Aorta (tissue), 5 donors: ENCODE measurements around the gene SEL1L3. TPM values are rescaled to one million over a fixed set of nuclear protein-coding genes. Genes with fewer than 3 reads are reported as not detected.

Experiments used
- ATAC-seq: fragments of 200-7000 bp; cut with Tn5 transposase; one replicate; pipeline ENCODE4 v1.9.1; 2022; ENCODE audit warnings: moderate library complexity; ENCODE audit not compliant: low FRiP score
- DNase-seq, 2 donors: peaks; one replicate each; pipeline ENCODE4 v3.0.0-alpha.2; 2020
- H3K27ac ChIP-seq, 2 donors: one replicate each; pipeline ENCODE4 v1.5.1; 2013; ENCODE audit warnings: low read length in 2 of 2, mild to moderate bottlenecking in 2 of 2, moderate library complexity in 2 of 2, control low read depth in 1 of 2, inconsistent platforms in 1 of 2, low read depth in 1 of 2
- H3K27me3 ChIP-seq, 2 donors: one replicate each; pipeline ENCODE4 v1.6.1; 2013; ENCODE audit warnings: control low read depth in 1 of 2, low read length in 1 of 2, mild to moderate bottlenecking in 1 of 2, moderate library complexity in 1 of 2; ENCODE audit not compliant: insufficient read depth in 2 of 2, control insufficient read depth in 1 of 2
- H3K36me3 ChIP-seq, 2 donors: one replicate each; pipeline ENCODE4 v1.6.1; 2013; ENCODE audit warnings: control low read depth in 1 of 2, low read length in 1 of 2, mild to moderate bottlenecking in 1 of 2; ENCODE audit not compliant: insufficient read depth in 2 of 2, control insufficient read depth in 1 of 2
- H3K4me1 ChIP-seq, 2 donors: one replicate each; pipeline ENCODE4 v1.6.1; 2013; ENCODE audit warnings: low read length in 2 of 2, control low read depth in 1 of 2, mild to moderate bottlenecking in 1 of 2, moderate library complexity in 1 of 2; ENCODE audit not compliant: insufficient read depth in 2 of 2, control insufficient read depth in 1 of 2
- H3K4me3 ChIP-seq, 2 donors: one replicate each; pipeline ENCODE4 v1.5.1; 2013; ENCODE audit warnings: low read length in 2 of 2, control low read depth in 1 of 2, mild to moderate bottlenecking in 1 of 2
- H3K9me3 ChIP-seq: one replicate; pipeline ENCODE4 v1.6.1; 2013; ENCODE audit warnings: mild to moderate bottlenecking, low read length; ENCODE audit not compliant: control insufficient read depth
- WGBS, 2 donors: extraction: QIAGEN DNeasy Blood & Tissue Kit; methylation state at CpG; one replicate each; pipeline ENCODE4 v1.1.7; 2013; 5-methylcytosine and 5-hydroxymethylcytosine counted together
- intact Hi-C, 2 donors: fragments of 100-400 bp; cut with DNase I; formaldehyde crosslinking; loops; one replicate each; pipeline versions ENCODE4 v1.14.2 to v1.15.0; 2022
- polyA plus RNA-seq, 2 donors: library from polyadenylated mRNA; stranded (reverse); fragments of 200-250 nt; gene quantifications; one replicate each; pipeline ENCODE4 v1.2.3, GENCODE V29; 2013
- total RNA-seq, 2 donors: library from RNA; stranded (reverse); fragmentation: NEBNext Ultra II Directional; extraction: Animal tissue kit (Norgen Biotek cat#: 25700); gene quantifications; one replicate each; pipeline ENCODE4 v1.2.1, GENCODE V29; 2021
- donor health status: healthy with polysubstance abuse.
- donor health status: Bipolar disorder and iron deficiency.
- donor health status: DM: no; HTN: no; CAD: no.
- donor health status: DM: no; HTN: no; CAD: no.
- donor health status: DM: yes; HTN: yes; CAD: no.

Gene SEL1L3
- total and polyA plus RNA-seq, 4 donors = 1.9 to 25.3 (median 10.9) TPM

GRCh38 chr4:25786497-25787065, 76.2 kb downstream of the SEL1L3 start:
- H3K4me1 ChIP-seq = no peaks in the 10 kb centered on the region
- intact Hi-C loops = no loop called here
- no peak overlapping the region for H3K27ac ChIP-seq
- H3K4me3 ChIP-seq = no peak overlapping the region
- ATAC-seq (no peak), DNase-seq (no peak)
- WGBS, 2 donors = 88 to 90% methylated on average over 4 of the region's 4 CpGs
- H3K27me3 ChIP-seq = no peaks in the 10 kb centered on the region
- H3K36me3 ChIP-seq = no peaks in the 10 kb centered on the region
- no peaks in the 10 kb centered on the region for H3K9me3 ChIP-seq

DNA sequence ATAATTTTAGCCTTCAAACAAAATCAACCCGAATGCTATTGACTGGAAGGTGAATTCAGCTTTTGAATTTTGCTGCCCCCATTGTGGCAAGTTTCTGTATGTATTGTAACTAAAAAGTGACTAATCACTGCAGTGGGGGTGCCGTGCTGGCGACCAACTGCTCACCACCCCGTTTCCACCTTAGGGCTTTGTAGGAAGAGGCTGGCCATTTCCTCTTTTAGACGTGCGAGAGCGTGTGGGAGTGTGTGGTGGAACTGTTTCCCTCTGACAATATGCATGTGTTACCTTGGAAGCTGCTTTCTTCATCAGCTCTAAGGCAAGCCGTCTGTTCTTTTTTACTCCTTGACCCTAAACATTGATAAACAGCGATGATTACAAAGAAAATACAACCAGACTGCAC, 78.8 kb downstream of the SEL1L3 start:
- WGBS, 2 donors = 50 to 56% methylated on average over 9 of the region's 9 CpGs
- H3K9me3 ChIP-seq = no peaks in the 10 kb centered on the region
- H3K27ac ChIP-seq = no peak overlapping the region
- no peaks in the 10 kb centered on the region for H3K36me3 ChIP-seq
- DNase-seq (no peak), ATAC-seq (no peak)
- no peak overlapping the region for H3K4me3 ChIP-seq
- intact Hi-C loops = no loop called here
- no peaks in the 10 kb centered on the region for H3K4me1 ChIP-seq
- H3K27me3 ChIP-seq = no peaks in the 10 kb centered on the region

DNA sequence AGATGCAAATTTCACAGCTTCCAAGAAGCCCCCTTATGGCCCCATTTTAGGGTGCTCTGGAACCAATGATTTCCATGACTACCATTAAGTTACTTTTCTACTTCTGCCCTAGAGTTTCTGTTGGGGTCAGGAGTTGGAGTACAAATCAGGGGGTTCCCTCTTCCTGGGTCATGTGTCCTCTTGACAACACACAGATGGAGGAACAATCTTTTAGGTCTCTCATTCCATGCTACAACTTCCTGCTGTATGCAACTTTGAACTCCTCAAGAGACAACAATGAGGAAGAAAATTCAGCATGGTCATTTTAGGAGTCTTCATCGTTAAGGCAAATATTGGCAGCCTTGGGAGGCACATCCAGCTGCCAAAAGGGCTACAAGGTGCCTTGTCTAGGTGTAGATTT, 79.7 kb downstream of the SEL1L3 start:
- Histone ChIP-seq H3K27ac (no peak overlapping the region), H3K9me3 (no peaks in the 10 kb centered on the region), H3K4me1 (no peaks in the 10 kb centered on the region), H3K27me3 (no peaks in the 10 kb centered on the region), H3K4me3 (no peak overlapping the region), H3K36me3 (no peaks in the 10 kb centered on the region)
- DNase-seq = no peak
- WGBS, 2 donors = 78 to 88% methylated on average over 1 of the region's 1 CpG
- intact Hi-C loops = no loop called here
- ATAC-seq = no peak

GRCh38 chr4:25782482-25782881, 80.3 kb downstream of the SEL1L3 start:
- Histone ChIP-seq H3K27me3 (no peaks in the 10 kb centered on the region), H3K9me3 (no peaks in the 10 kb centered on the region), H3K27ac (no peak overlapping the region), H3K4me1 (no peaks in the 10 kb centered on the region), H3K36me3 (no peaks in the 10 kb centered on the region), H3K4me3 (no peak overlapping the region)
- DNase-seq (no peak), ATAC-seq (no peak)
- WGBS, 2 donors = 83 to 97% methylated on average over 7 of the region's 7 CpGs
- intact Hi-C loops = no loop called here

DNA sequence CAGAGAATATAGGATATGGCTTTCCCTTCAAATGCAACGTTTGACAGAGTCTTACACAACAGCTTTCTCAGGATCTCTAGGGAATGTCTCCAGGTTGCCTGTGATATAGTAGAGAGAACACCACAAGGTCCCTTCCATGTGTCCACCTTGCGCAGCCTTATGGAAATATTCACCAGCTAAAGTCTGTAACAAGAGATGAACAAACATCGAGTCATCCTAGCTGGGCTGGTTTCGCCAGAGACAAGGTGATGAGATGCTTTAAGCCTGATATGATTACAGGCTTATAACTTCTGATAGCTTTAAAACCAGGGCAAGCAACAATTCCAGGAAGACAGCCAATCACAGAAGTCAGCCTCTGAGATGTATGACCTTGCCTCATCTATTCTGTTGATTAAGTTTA, 83.8 kb downstream of the SEL1L3 start:
- ATAC-seq = no peak
- 84 to 86% methylated on average over 4 of the region's 4 CpGs for WGBS, 2 donors
- no peak overlapping the region for H3K4me3 ChIP-seq
- H3K27ac ChIP-seq = no peak overlapping the region
- DNase-seq = no peak
- no peaks in the 10 kb centered on the region for H3K9me3 ChIP-seq
- intact Hi-C loops = no loop called here
- no peaks in the 10 kb centered on the region for H3K4me1 ChIP-seq
- H3K36me3 ChIP-seq = no peaks in the 10 kb centered on the region
- no peaks in the 10 kb centered on the region for H3K27me3 ChIP-seq

GRCh38 chr4:25776795-25777194, 86.0 kb downstream of the SEL1L3 start:
- Histone ChIP-seq H3K27ac (no peak overlapping the region), H3K36me3 (no peaks in the 10 kb centered on the region), H3K27me3 (no peaks in the 10 kb centered on the region), H3K4me1 (no peaks in the 10 kb centered on the region), H3K9me3 (no peaks in the 10 kb centered on the region), H3K4me3 (no peak overlapping the region)
- intact Hi-C loops = no loop called here
- no peak for ATAC-seq
- DNase-seq = no peak

DNA sequence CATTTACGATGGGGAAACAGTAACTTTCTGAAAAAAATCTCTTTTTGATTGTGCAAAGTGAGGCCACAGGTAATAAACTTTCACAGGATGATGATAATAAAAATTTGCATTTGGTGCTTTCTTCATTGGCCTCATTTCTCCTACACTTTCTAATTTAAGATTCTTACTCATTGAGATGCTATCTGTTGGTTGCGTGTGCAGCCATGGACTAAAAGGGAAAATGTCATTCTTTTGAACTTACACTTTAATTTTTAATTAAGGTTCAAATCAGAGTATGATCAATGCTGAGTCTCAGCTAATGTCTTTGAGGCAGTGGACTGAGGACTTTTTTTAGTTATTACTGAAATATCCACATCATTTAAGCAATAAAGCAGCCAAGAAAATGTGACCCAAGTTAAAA, 87.6 kb downstream of the SEL1L3 start:
- H3K27me3 ChIP-seq = no peaks in the 10 kb centered on the region
- H3K4me1 ChIP-seq = no peaks in the 10 kb centered on the region
- no peaks in the 10 kb centered on the region for H3K9me3 ChIP-seq
- no peaks in the 10 kb centered on the region for H3K36me3 ChIP-seq
- WGBS, 2 donors = 64 to 67% methylated on average over 2 of the region's 2 CpGs
- no peak overlapping the region for H3K4me3 ChIP-seq
- DNase-seq (no peak), ATAC-seq (no peak)
- intact Hi-C loops = no loop called here
- H3K27ac ChIP-seq = no peak overlapping the region

DNA sequence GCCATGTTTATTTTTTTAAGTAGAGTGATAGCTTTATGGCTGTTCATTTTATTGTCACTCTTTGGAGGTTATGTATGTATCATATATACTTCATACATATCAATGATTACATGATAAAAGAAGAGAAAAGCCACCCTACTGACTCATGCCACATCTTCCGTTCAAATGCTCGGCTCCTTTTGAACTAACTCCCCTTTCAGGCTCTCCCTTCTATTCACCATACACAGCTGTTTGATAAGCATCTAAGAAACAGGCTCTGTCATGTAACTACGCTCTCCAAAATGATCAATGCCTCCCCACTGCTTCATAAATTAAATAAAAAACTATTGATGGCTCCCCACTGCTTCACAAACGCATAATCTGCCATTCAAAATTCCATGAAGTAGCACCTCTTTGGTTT, 89.4 kb downstream of the SEL1L3 start:
- ATAC-seq (no peak), DNase-seq (no peak)
- Histone ChIP-seq H3K9me3 (no peaks in the 10 kb centered on the region), H3K4me1 (no peaks in the 10 kb centered on the region), H3K27me3 (no peaks in the 10 kb centered on the region), H3K27ac (no peak overlapping the region), H3K4me3 (no peak overlapping the region), H3K36me3 (no peaks in the 10 kb centered on the region)
- 94 to 96% methylated on average over 4 of the region's 4 CpGs for WGBS, 2 donors
- intact Hi-C loops = no loop called here

- H3K4me1 ChIP-seq = no peaks in the 10 kb centered on the region
- no peaks in the 10 kb centered on the region for H3K9me3 ChIP-seq
- no peak overlapping the region for H3K4me3 ChIP-seq
- H3K27me3 ChIP-seq = no peaks in the 10 kb centered on the region
- 82 to 84% methylated on average over 4 of the region's 4 CpGs for WGBS, 2 donors
- intact Hi-C loops = no loop called here
- DNase-seq = no peak
- H3K36me3 ChIP-seq = no peaks in the 10 kb centered on the region
- ATAC-seq = no peak
- no peak overlapping the region for H3K27ac ChIP-seq
These were observed 91.1 kb downstream of the SEL1L3 start for GRCh38 chr4:25771672-25772071.
